Measurements from ENCODE around the gene PABPC1L2A. TPM values are rescaled to one million over a fixed set of nuclear protein-coding genes. Genes with fewer than 3 reads are reported as not detected.

Gene PABPC1L2A
- total and polyA plus RNA-seq, 2 experiments from 2014 or later = 0.26 to 1.0 TPM

GRCh38 chrX:73076838-73077237 lies 2.5 kb downstream of the PABPC1L2A start (continued):
- no peak for TF ChIP-seq ZNF462 (CRISPR knock-in tag; IDR thresholded peaks at IDR 0.05)
- no peak for TF ChIP-seq POLR2AphosphoS5 (IDR thresholded peaks at IDR 0.05; ENCODE audit: low read depth)
- TF ChIP-seq REST (IDR thresholded peaks at IDR 0.05; ENCODE audit: unreplicated experiment) = no peak
- TF ChIP-seq JUNB (IDR thresholded peaks at IDR 0.05; ENCODE audit: unreplicated experiment) = no peak
- no peak for TF ChIP-seq CREB1 (CRISPR knock-in tag; IDR thresholded peaks at IDR 0.05; ENCODE audit: low read depth)
- no peak for TF ChIP-seq EZH2phosphoT487 (IDR thresholded peaks at IDR 0.05; ENCODE audit: unreplicated experiment)
- TF ChIP-seq NANOG (IDR thresholded peaks at IDR 0.05; ENCODE audit: borderline replicate concordance) = no peak
- TF ChIP-seq CTCF (conservative IDR thresholded peaks at IDR 0.05; ENCODE audit: low read depth in 2 of 2) = no peak

Measured in GM23338 (cell line).